ENCODE results near the gene KRT79. TPM values are rescaled to one million over a fixed set of nuclear protein-coding genes. Genes with fewer than 3 reads are reported as not detected.

The KRT79 gene
- total RNA-seq, 4 donors from 2014 or later = not detected

GRCh38 chr12:52778833-52779232 is 55.3 kb downstream of the KRT79 start:
- no peaks in the 10 kb centered on the region for H3K4me1 ChIP-seq
- H3K4me3 ChIP-seq = no peak overlapping the region
- WGBS, 2 donors (ENCODE audit: low coverage in 1 of 2) = 93 to 100% methylated on average over 1 to 2 of the region's 2 CpGs
- H3K27ac ChIP-seq = no peak overlapping the region
- H3K27me3 ChIP-seq = peaks cover 2% of the 10 kb centered on the region
- intact Hi-C loops (cut with DNase I; ENCODE audit: low total_unique reads) (no loop called here), in situ Hi-C loops (cut with MboI; ENCODE audit: low pct_ligation_motif_present in 1 of 4, low pct_unique_long_range_greater_than_20kb in 1 of 4, low sequenced_read_pairs in 3 of 4) (no loop called here)
- no peaks in the 10 kb centered on the region for H3K9me3 ChIP-seq
- TF ChIP-seq POLR2A (IDR thresholded peaks at IDR 0.05) = no peak
- TF ChIP-seq CTCF (IDR thresholded peaks at IDR 0.05) = no peak
- no peak for TF ChIP-seq POLR2AphosphoS5 (IDR thresholded peaks at IDR 0.05)
- TF ChIP-seq EP300 (IDR thresholded peaks at IDR 0.05; ENCODE audit: low read depth) = no peak
- no peaks in the 10 kb centered on the region for H3K36me3 ChIP-seq
- DNase-seq = no peak

- Histone ChIP-seq H3K27me3 (peaks cover 2% of the 10 kb centered on the region), H3K9me3 (no peaks in the 10 kb centered on the region), H3K4me1 (no peaks in the 10 kb centered on the region), H3K4me3 (no peak overlapping the region), H3K27ac (no peak overlapping the region), H3K36me3 (no peaks in the 10 kb centered on the region)
- intact Hi-C loops (cut with DNase I; ENCODE audit: low total_unique reads) (no loop called here), in situ Hi-C loops (cut with MboI; ENCODE audit: low pct_ligation_motif_present in 1 of 4, low pct_unique_long_range_greater_than_20kb in 1 of 4, low sequenced_read_pairs in 3 of 4) (no loop called here)
- WGBS, 2 donors (ENCODE audit: low coverage in 1 of 2) = 86% methylated on average over 4 of the region's 4 CpGs; no CpG with 5 or more reads in 1 of the 2 donors
- TF ChIP-seq POLR2A (IDR thresholded peaks at IDR 0.05) = no peak
- no peak for TF ChIP-seq POLR2AphosphoS5 (IDR thresholded peaks at IDR 0.05)
- no peak for TF ChIP-seq EP300 (IDR thresholded peaks at IDR 0.05; ENCODE audit: low read depth)
- TF ChIP-seq CTCF (IDR thresholded peaks at IDR 0.05) = no peak
- no peak for DNase-seq
These were observed 56.5 kb downstream of the KRT79 start for GRCh38 chr12:52777566-52777965.

- 94% methylated on average over 7 of the region's 8 CpGs; no CpG with 5 or more reads in 1 of the 2 donors for WGBS, 2 donors (ENCODE audit: low coverage in 1 of 2)
- Histone ChIP-seq H3K27me3 (peaks cover 2% of the 10 kb centered on the region), H3K4me3 (no peak within 1 kb of the TSS), H3K9me3 (no peaks in the 10 kb centered on the region), H3K36me3 (no peaks in the 10 kb centered on the region), H3K27ac (no peak within 1 kb of the TSS), H3K4me1 (no peaks in the 10 kb centered on the region)
- DNase-seq = no peak
- intact Hi-C loops (cut with DNase I; ENCODE audit: low total_unique reads) (no loop called here), in situ Hi-C loops (cut with MboI; ENCODE audit: low pct_ligation_motif_present in 1 of 4, low pct_unique_long_range_greater_than_20kb in 1 of 4, low sequenced_read_pairs in 3 of 4) (no loop called here)
- no peak for TF ChIP-seq CTCF (IDR thresholded peaks at IDR 0.05)
- no peak for TF ChIP-seq POLR2AphosphoS5 (IDR thresholded peaks at IDR 0.05)
- TF ChIP-seq POLR2A (IDR thresholded peaks at IDR 0.05) = no peak
- TF ChIP-seq EP300 (IDR thresholded peaks at IDR 0.05; ENCODE audit: low read depth) = no peak
These were observed 57.2 kb downstream of the KRT79 start, which contains the start of gene KRT76 for GRCh38 chr12:52776913-52777395. KRT76 (minus strand) TSS chr12:52777345; CDS start chr12:52777291, 54 bp downstream.

- Histone ChIP-seq H3K27me3 (peaks cover 2% of the 10 kb centered on the region), H3K9me3 (no peaks in the 10 kb centered on the region), H3K4me1 (no peaks in the 10 kb centered on the region), H3K4me3 (no peak overlapping the region), H3K27ac (no peak overlapping the region), H3K36me3 (no peaks in the 10 kb centered on the region)
- intact Hi-C loops (cut with DNase I; ENCODE audit: low total_unique reads) (no loop called here), in situ Hi-C loops (cut with MboI; ENCODE audit: low pct_ligation_motif_present in 1 of 4, low pct_unique_long_range_greater_than_20kb in 1 of 4, low sequenced_read_pairs in 3 of 4) (no loop called here)
- no peak for TF ChIP-seq POLR2A (IDR thresholded peaks at IDR 0.05)
- TF ChIP-seq POLR2AphosphoS5 (IDR thresholded peaks at IDR 0.05) = no peak
- no peak for TF ChIP-seq EP300 (IDR thresholded peaks at IDR 0.05; ENCODE audit: low read depth)
- TF ChIP-seq CTCF (IDR thresholded peaks at IDR 0.05) = no peak
- 73 to 81% methylated on average over 3 to 5 of the region's 5 CpGs for WGBS, 2 donors (ENCODE audit: low coverage in 1 of 2)
- no peak for DNase-seq
These were observed 57.7 kb downstream of the KRT79 start for GRCh38 chr12:52776435-52776834.
